IMR-90 (cell line): ENCODE data around the gene PRMT7. TPM values are rescaled to one million over a fixed set of nuclear protein-coding genes. Genes with fewer than 3 reads are reported as not detected.

ENCODE experiments used
- BHLHE40 ChIP-seq: fragments of 150-350 bp; IDR thresholded peaks from 2 replicates; pipeline ENCODE4 v1.6.1; 2016; ENCODE audit warnings: mild to moderate bottlenecking, low read depth, low read length
- CEBPB ChIP-seq: IDR thresholded peaks from 2 replicates; pipeline ENCODE4 v1.6.1; 2012; ENCODE audit warnings: low read depth, low read length, improper control_type of control experiment
- CHD1 ChIP-seq: IDR thresholded peaks from 2 replicates; pipeline ENCODE4 v1.6.1; 2012; ENCODE audit warnings: low read depth, low read length, improper control_type of control experiment
- FOS ChIP-seq: fragments of 150-350 bp; IDR thresholded peaks from 2 replicates; pipeline ENCODE4 v1.6.1; 2016; ENCODE audit warnings: low read depth, low read length
- MAFK ChIP-seq: IDR thresholded peaks from 2 replicates; pipeline ENCODE4 v1.6.1; 2012; ENCODE audit warnings: low read depth, low read length, improper control_type of control experiment
- MXI1 ChIP-seq: IDR thresholded peaks from 2 replicates; pipeline ENCODE4 v1.6.1; 2012; ENCODE audit warnings: low read depth, mild to moderate bottlenecking, low read length, moderate library complexity, borderline replicate concordance
- RAD21 ChIP-seq: IDR thresholded peaks from 2 replicates; pipeline ENCODE4 v1.6.1; 2012; ENCODE audit warnings: low read length, improper control_type of control experiment
- RCOR1 ChIP-seq: IDR thresholded peaks from 2 replicates; pipeline ENCODE4 v1.6.1; 2012; ENCODE audit warnings: mild to moderate bottlenecking, low read length, improper control_type of control experiment; ENCODE audit not compliant: insufficient replicate concordance
- RFX5 ChIP-seq: IDR thresholded peaks from 2 replicates; pipeline ENCODE4 v1.8.0; 2012; ENCODE audit warnings: low read depth, mild to moderate bottlenecking, low read length, moderate library complexity
- SMC3 ChIP-seq: fragments of 150-350 bp; IDR thresholded peaks from 2 replicates; pipeline ENCODE4 v1.6.1; 2016; ENCODE audit warnings: low read depth, mild to moderate bottlenecking, antibody characterized with exemption, low read length, moderate library complexity
- polyA plus RNA-seq, 3 experiments: library from polyadenylated mRNA; depleted of rRNA; stranded (reverse); fragments of >200 nt; gene quantifications; 2 replicates each; pipeline ENCODE4 v1.2.3, GENCODE V29; 2012; ENCODE audit warnings: low replicate concordance in 1 of 3
- total RNA-seq: library from RNA; depleted of rRNA; stranded (reverse); fragments of >200 nt; gene quantifications from 2 replicates; pipeline ENCODE4 v1.2.3, GENCODE V29; 2012

PRMT7 gene
- total and polyA plus RNA-seq, 2 of the 4 experiments (the other 2 are of a cell fraction), result 63.1 to 68.6 TPM

GRCh38 chr16:68310774-68311511, at the start of gene PRMT7, which contains the start of gene SLC7A6OS (continued):
- TF ChIP-seq SMC3 (no peak), CHD1 (no peak), MAFK (no peak), BHLHE40 (peak; percentile 68; the same call in 1 of the 2 replicates), FOS (no peak), MXI1 (peak; percentile 86), CEBPB (no peak), RFX5 (no peak), RCOR1 (no peak), RAD21 (no peak)
